IMR-90 (cell line): ENCODE results near the gene AUTS2. TPM values are rescaled to one million over a fixed set of nuclear protein-coding genes. Genes with fewer than 3 reads are reported as not detected.

ENCODE experiments used
- ATAC-seq: fragments of 200-7000 bp; cut with Tn5 transposase; 2 replicates; pipeline ENCODE4 v1.9.1; 2020; ENCODE audit warnings: low read depth, mild to moderate bottlenecking, moderate library complexity
- BruUV-seq: library from RNA; stranded (reverse); fragments of 400-500 nt; replicated peaks from 2 replicates; lab custom pipeline; 2021; lab: Mats Ljungman, UMichigan
- CTCF ChIA-PET: fragments of 300-600 bp; formaldehyde crosslinking; extraction: SDS; loops from one replicate; lab custom pipeline; 2021; ENCODE audit warnings: antibody characterized with exemption; lab: Yijun Ruan, JAX
- POLR2A ChIA-PET: fragments of 300-600 bp; sonication (Branson Sonifier 250); formaldehyde crosslinking; loops from one replicate; lab custom pipeline; 2022; ENCODE audit warnings: antibody characterized with exemption; ENCODE audit not compliant: unreplicated experiment; lab: Charles Lee
- DNase-seq: peaks from one replicate; pipeline ENCODE4 v3.0.0; 2013
- H2AFZ ChIP-seq: replicated peaks from 2 replicates; pipeline ENCODE3; 2013; ENCODE audit warnings: low read length, mild to moderate bottlenecking; ENCODE audit not compliant: poor library complexity
- H2AK5ac ChIP-seq: 2 replicates; pipeline ENCODE4 v1.6.1; 2013; ENCODE audit warnings: low read depth, low read length, inconsistent platforms
- H2AK9ac ChIP-seq: replicated peaks from 2 replicates; pipeline ENCODE3; 2013; ENCODE audit warnings: mild to moderate bottlenecking, low read depth, low read length, moderate library complexity; ENCODE audit not compliant: poor library complexity
- H2BK120ac ChIP-seq: 2 replicates; pipeline ENCODE4 v1.6.1; 2013; ENCODE audit warnings: low read depth, low read length, inconsistent platforms
- H2BK15ac ChIP-seq: 3 replicates; pipeline ENCODE4 v1.6.1; 2013; ENCODE audit warnings: low read depth, low read length, inconsistent platforms
- H2BK20ac ChIP-seq: 2 replicates; pipeline ENCODE4 v1.6.1; 2013; ENCODE audit warnings: low read depth, mild to moderate bottlenecking, inconsistent platforms, low read length, moderate library complexity
- H2BK5ac ChIP-seq: 2 replicates; pipeline ENCODE4 v1.6.1; 2013; ENCODE audit warnings: mild to moderate bottlenecking, low read depth, low read length, inconsistent platforms; ENCODE audit not compliant: poor library complexity, severe bottlenecking
- H3K14ac ChIP-seq: replicated peaks from 2 replicates; pipeline ENCODE4 v1.6.1; 2013; ENCODE audit warnings: low read depth, low read length, inconsistent platforms
- H3K18ac ChIP-seq: 2 replicates; pipeline ENCODE4 v1.6.1; 2013; ENCODE audit warnings: low read depth, low read length, control low read depth
- H3K23ac ChIP-seq: 2 replicates; pipeline ENCODE4 v1.6.1; 2013; ENCODE audit warnings: low read depth, low read length, inconsistent platforms
- H3K27ac ChIP-seq: 2 replicates; pipeline ENCODE4 v1.5.1; 2013; ENCODE audit warnings: mild to moderate bottlenecking, control low read depth, low read length; ENCODE audit not compliant: insufficient read depth
- H3K27me3 ChIP-seq: 2 replicates; pipeline ENCODE4 v1.6.1; 2013; ENCODE audit warnings: low read length; ENCODE audit not compliant: control insufficient read depth, insufficient read depth
- H3K36me3 ChIP-seq: 2 replicates; pipeline ENCODE4 v1.6.1; 2013; ENCODE audit warnings: low read length, mixed read lengths; ENCODE audit not compliant: control insufficient read depth, insufficient read depth
- H3K4ac ChIP-seq: 2 replicates; pipeline ENCODE4 v1.6.1; 2013; ENCODE audit warnings: low read depth, low read length, inconsistent platforms
- H3K4me1 ChIP-seq: 2 replicates; pipeline ENCODE4 v1.6.1; 2013; ENCODE audit warnings: low read length, mixed read lengths; ENCODE audit not compliant: control insufficient read depth, insufficient read depth
- H3K4me2 ChIP-seq: 2 replicates; pipeline ENCODE4 v1.6.1; 2013; ENCODE audit warnings: low read depth, mild to moderate bottlenecking, control low read depth, low read length, moderate library complexity
- H3K4me3 ChIP-seq: 2 replicates; pipeline ENCODE4 v1.5.1; 2013; ENCODE audit warnings: low read depth, mild to moderate bottlenecking, control low read depth, low read length, moderate library complexity; ENCODE audit not compliant: insufficient read depth
- H3K56ac ChIP-seq: 2 replicates; pipeline ENCODE4 v1.6.1; 2013; ENCODE audit warnings: low read length, inconsistent platforms; ENCODE audit not compliant: insufficient read depth; ENCODE audit errors: extremely low read depth
- H3K79me1 ChIP-seq, 2 experiments: 2 replicates each; pipeline ENCODE4 v1.6.1; 2013; ENCODE audit warnings: low read length in 2 of 2, inconsistent platforms in 1 of 2, low read depth in 1 of 2
- H3K9ac ChIP-seq: 2 replicates; pipeline ENCODE4 v1.6.1; 2013; ENCODE audit warnings: low read depth, low read length, control low read depth
- H3K9me1 ChIP-seq: 2 replicates; pipeline ENCODE4 v1.6.1; 2013; ENCODE audit warnings: low read length, inconsistent platforms; ENCODE audit not compliant: insufficient read depth
- H3K9me3 ChIP-seq: 2 replicates; pipeline ENCODE4 v1.6.1; 2013; ENCODE audit warnings: low read length; ENCODE audit not compliant: control insufficient read depth, insufficient read depth
- H4K20me1 ChIP-seq: 2 replicates; pipeline ENCODE4 v1.6.1; 2013; ENCODE audit warnings: low read length, inconsistent platforms; ENCODE audit not compliant: insufficient read depth
- H4K5ac ChIP-seq: 2 replicates; pipeline ENCODE4 v1.6.1; 2013; ENCODE audit warnings: mild to moderate bottlenecking, low read depth, low read length, control low read depth
- H4K8ac ChIP-seq, 2 experiments: 2 replicates each; pipeline ENCODE4 v1.6.1; 2013; ENCODE audit warnings: low read depth in 2 of 2, low read length in 2 of 2, control low read depth in 1 of 2, inconsistent platforms in 1 of 2
- H4K91ac ChIP-seq: 2 replicates; pipeline ENCODE4 v1.6.1; 2013; ENCODE audit warnings: low read depth, low read length, inconsistent platforms; ENCODE audit not compliant: insufficient read depth
- CHD1 ChIP-seq: IDR thresholded peaks from 2 replicates; pipeline ENCODE4 v1.6.1; 2012; ENCODE audit warnings: low read depth, low read length, improper control_type of control experiment
- FOS ChIP-seq: fragments of 150-350 bp; IDR thresholded peaks from 2 replicates; pipeline ENCODE4 v1.6.1; 2016; ENCODE audit warnings: low read depth, low read length
- MAFK ChIP-seq: IDR thresholded peaks from 2 replicates; pipeline ENCODE4 v1.6.1; 2012; ENCODE audit warnings: low read depth, low read length, improper control_type of control experiment
- WGBS, 2 experiments: methylation state at CpG; one replicate each; pipeline versions ENCODE4 v1.1.5 to v1.1.7; 2013; ENCODE audit warnings: missing lambda C conversion rate in 2 of 2; ENCODE audit not compliant: insufficient read length in 1 of 2; ENCODE audit errors: extremely low coverage in 2 of 2; 5-methylcytosine and 5-hydroxymethylcytosine counted together
- dilution Hi-C: fragments of 300-500 bp; cut with HindIII; formaldehyde crosslinking; loops from one replicate; pipeline ENCODE4 v1.14.3; 2018; ENCODE audit warnings: low sequenced_read_pairs; ENCODE audit not compliant: unreplicated experiment
- in situ Hi-C: fragments of 300-500 bp; cut with MboI; formaldehyde crosslinking; loops from 3 replicates; pipeline ENCODE4 v1.14.3; 2019; ENCODE audit warnings: low sequenced_read_pairs, inconsistent platforms, mixed read lengths
- intact Hi-C: fragments of 100-400 bp; cut with micrococcal nuclease; formaldehyde crosslinking; loops from 2 replicates; pipeline ENCODE4 v1.10.0; 2022
- polyA plus RNA-seq, 3 experiments: library from polyadenylated mRNA; depleted of rRNA; stranded (reverse); fragments of >200 nt; gene quantifications; 2 replicates each; pipeline ENCODE4 v1.2.3, GENCODE V29; 2012; ENCODE audit warnings: low replicate concordance in 1 of 3
- total RNA-seq: library from RNA; depleted of rRNA; stranded (reverse); fragments of >200 nt; gene quantifications from 2 replicates; pipeline ENCODE4 v1.2.3, GENCODE V29; 2012

AUTS2 gene
- total and polyA plus RNA-seq, 2 of the 4 experiments (the other 2 are of a cell fraction): 0.90 to 3.0 TPM

- ChIA-PET CTCF (no interaction called here), POLR2A (no interaction called here)
- Histone ChIP-seq H2BK15ac (no peak overlapping the region), H2AK9ac (no peak overlapping the region), H3K4me1 (no peaks in the 10 kb centered on the region), H3K4me2 (no peak overlapping the region), H3K79me1 (no peaks in the 10 kb centered on the region), H3K36me3 (no peaks in the 10 kb centered on the region), H3K14ac (no peak overlapping the region), H3K4me3 (no peak overlapping the region), H2BK20ac (no peak overlapping the region), H3K9ac (no peak overlapping the region), H2AFZ (no peak overlapping the region), H2BK5ac (no peak overlapping the region), H3K56ac (no peak overlapping the region), H2BK120ac (no peak overlapping the region), H4K8ac (no peak overlapping the region), H3K27ac (no peak overlapping the region), H4K5ac (no peak overlapping the region), H3K18ac (no peak overlapping the region), H4K20me1 (no peaks in the 10 kb centered on the region), H4K91ac (no peak overlapping the region), H3K4ac (no peak overlapping the region), H2AK5ac (no peak overlapping the region), H3K27me3 (no peaks in the 10 kb centered on the region), H3K23ac (no peak overlapping the region), H3K9me1 (no peaks in the 10 kb centered on the region), H3K9me3 (peaks cover 2% of the 10 kb centered on the region; the same call in 1 of the 2 replicates)
- 0% methylated on average over 1 of the region's 4 CpGs; no CpG with 5 or more reads in 1 of the 2 experiments for WGBS, 2 experiments
- TF ChIP-seq MAFK (peak; percentile 90), FOS (no peak), CHD1 (no peak)
- ATAC-seq (no peak), DNase-seq (no peak)
- dilution Hi-C loops: no loop called here
- intact Hi-C loops: no loop called here
- in situ Hi-C loops: no loop called here
- BruUV-seq: no TSS peak
These were observed 79.7 kb downstream of the AUTS2 start for GRCh38 chr7:69677881-69678493.
